HepG2 (cell line): ENCODE results near the gene SGMS1. TPM values are rescaled to one million over a fixed set of nuclear protein-coding genes. Genes with fewer than 3 reads are reported as not detected.

Source experiments
- ATAC-seq: fragments of 200-7000 bp; cut with Tn5 transposase; 3 replicates; pipeline ENCODE4 v1.9.1; 2020; ENCODE audit warnings: mild to moderate bottlenecking, moderate library complexity
- BruUV-seq: library from RNA; stranded (reverse); fragments of 400-500 nt; replicated peaks from 2 replicates; lab custom pipeline; 2021; lab: Mats Ljungman, UMichigan
- CTCF ChIA-PET: fragments of 300-600 bp; formaldehyde crosslinking; extraction: SDS; loops from one replicate; lab custom pipeline; 2021; ENCODE audit warnings: low total read pairs, inconsistent platforms, low intra/inter-chr PET ratio; lab: Yijun Ruan, JAX
- POLR2A ChIA-PET: fragments of 350-600 bp; sonication (Branson Sonifier 250); formaldehyde crosslinking; loops from one replicate; lab custom pipeline; 2020; ENCODE audit warnings: antibody characterized with exemption, inconsistent platforms; lab: Yijun Ruan, JAX
- DNase-seq: peaks from one replicate; pipeline ENCODE4 v3.0.0-alpha.2; 2015; ENCODE audit warnings: low spot score
- FAIRE-seq: peaks from 3 replicates; lab custom pipeline; 2011; peaks lifted over from hg19 to GRCh38; lab: Jason Lieb, UNC
- H2AFZ ChIP-seq: one replicate; pipeline ENCODE4 v1.6.1; 2011; ENCODE audit warnings: low read length, inconsistent platforms
- H3K27ac ChIP-seq: fragments of 300-600 bp; 3 replicates; pipeline ENCODE4 v1.8.0; 2011; ENCODE audit warnings: mixed run types, mild to moderate bottlenecking, mixed read lengths, low read length, inconsistent platforms; ENCODE audit not compliant: insufficient read depth; ENCODE audit errors: extremely low read length
- H3K27me3 ChIP-seq, 2 experiments: fragments of 200-600 bp in 1 of 2; 2 replicates in 1 of 2; 3 replicates in 1 of 2; pipeline versions ENCODE4 v1.6.0 to v1.8.0; 2011; ENCODE audit warnings: low read length in 2 of 2, mild to moderate bottlenecking in 2 of 2, moderate library complexity in 2 of 2, inconsistent platforms in 1 of 2; ENCODE audit not compliant: insufficient read depth in 2 of 2, control insufficient read depth in 1 of 2
- H3K36me3 ChIP-seq, 2 experiments: fragments of 200-600 bp in 1 of 2; replicated peaks in 1 of 2; 2 replicates in 1 of 2; 3 replicates in 1 of 2; pipeline versions ENCODE4 v1.5.1 to v1.8.0; 2011; ENCODE audit warnings: low read length in 2 of 2, inconsistent platforms in 1 of 2; ENCODE audit not compliant: insufficient read depth in 2 of 2, control insufficient read depth in 1 of 2
- H3K4me1 ChIP-seq: 2 replicates; pipeline ENCODE4 v1.5.1; 2012; ENCODE audit warnings: low read length, inconsistent platforms; ENCODE audit not compliant: insufficient read depth
- H3K4me2 ChIP-seq: 2 replicates; pipeline ENCODE4 v1.6.0; 2011; ENCODE audit warnings: low read depth, low read length, inconsistent platforms
- H3K4me3 ChIP-seq, 3 experiments: fragments of 200-600 bp in 1 of 3; sonication (generic), shearing (Covaris generic) in 1 of 3; replicated peaks in 1 of 3; 2 replicates each; pipeline ENCODE4 v1.5.1; 2011 to 2016; ENCODE audit warnings: low read length in 3 of 3, inconsistent platforms in 2 of 3, low read depth in 2 of 3, mild to moderate bottlenecking in 2 of 3, control low read depth in 1 of 3, mixed read lengths in 1 of 3; ENCODE audit not compliant: insufficient read depth in 1 of 3
- H3K79me2 ChIP-seq: one replicate; pipeline ENCODE4 v1.6.1; 2011; ENCODE audit warnings: low read length, inconsistent platforms; ENCODE audit not compliant: insufficient read depth
- H3K9ac ChIP-seq: 2 replicates; pipeline ENCODE4 v1.6.0; 2011; ENCODE audit warnings: mild to moderate bottlenecking, low read depth, low read length, inconsistent platforms; ENCODE audit not compliant: insufficient read depth
- H3K9me3 ChIP-seq: 2 replicates; pipeline ENCODE4 v1.5.1; 2012; ENCODE audit warnings: mild to moderate bottlenecking, low read length
- H4K20me1 ChIP-seq: 2 replicates; pipeline ENCODE4 v1.6.0; 2011; ENCODE audit warnings: inconsistent platforms, mild to moderate bottlenecking, low read length, moderate library complexity; ENCODE audit not compliant: insufficient read depth
- CBX5 ChIP-seq: sonication (generic); formaldehyde crosslinking; IDR thresholded peaks from 2 replicates; pipeline ENCODE4 v1.4.0; 2020; ENCODE audit warnings: missing genetic modification reagents, borderline replicate concordance
- CREB1 ChIP-seq, 2 experiments: fragments of 450-650 bp in 1 of 2; IDR thresholded peaks; 2 replicates each; pipeline ENCODE4 v1.6.1; 2016 to 2017; ENCODE audit warnings: control low read depth in 1 of 2, mild to moderate bottlenecking in 1 of 2, missing compliant biosample characterization in 1 of 2, missing genetic modification characterization in 1 of 2
- DPF2 ChIP-seq: sonication (generic); formaldehyde crosslinking; IDR thresholded peaks from 2 replicates; pipeline ENCODE4 v1.4.0; 2020; ENCODE audit warnings: mild to moderate bottlenecking, low read depth, missing genetic modification reagents, borderline replicate concordance
- HIVEP1 ChIP-seq: sonication (generic); formaldehyde crosslinking; IDR thresholded peaks from 2 replicates; pipeline ENCODE4 v1.4.0; 2020; ENCODE audit warnings: mild to moderate bottlenecking, missing genetic modification reagents
- KLF11 ChIP-seq: IDR thresholded peaks from 2 replicates; pipeline ENCODE4 v1.6.1; 2016; ENCODE audit warnings: missing compliant biosample characterization
- TOPORS ChIP-seq: sonication (generic); formaldehyde crosslinking; IDR thresholded peaks from 2 replicates; pipeline ENCODE4 v1.8.0; 2023; ENCODE audit warnings: mild to moderate bottlenecking, missing genetic modification reagents
- ZBTB44 ChIP-seq: sonication (generic); formaldehyde crosslinking; IDR thresholded peaks from 2 replicates; pipeline ENCODE4 v1.4.0; 2020; ENCODE audit warnings: missing genetic modification reagents
- ZC3H13 ChIP-seq: sonication (generic); formaldehyde crosslinking; IDR thresholded peaks from 2 replicates; pipeline ENCODE4 v1.8.1; 2023; ENCODE audit warnings: mild to moderate bottlenecking, missing genetic modification reagents, moderate library complexity
- ZEB1 ChIP-seq: IDR thresholded peaks from 2 replicates; pipeline ENCODE4 v1.6.1; 2012; ENCODE audit warnings: mild to moderate bottlenecking, low read depth, inconsistent platforms; ENCODE audit not compliant: insufficient replicate concordance
- ZFYVE20 ChIP-seq: sonication (generic); formaldehyde crosslinking; IDR thresholded peaks from 2 replicates; pipeline ENCODE4 v1.8.0; 2023; ENCODE audit warnings: low read depth, mild to moderate bottlenecking, moderate library complexity, missing genetic modification reagents, borderline replicate concordance
- ZNF430 ChIP-seq: sonication (generic); formaldehyde crosslinking; IDR thresholded peaks from 2 replicates; pipeline ENCODE4 v1.9.0; 2021; ENCODE audit warnings: mild to moderate bottlenecking, missing genetic modification reagents
- ZNF496 ChIP-seq: sonication (generic); formaldehyde crosslinking; IDR thresholded peaks from 2 replicates; pipeline ENCODE4 v1.8.1; 2023; ENCODE audit warnings: mild to moderate bottlenecking, moderate library complexity, missing genetic modification reagents; ENCODE audit not compliant: insufficient replicate concordance
- ZNF564 ChIP-seq: sonication (generic); formaldehyde crosslinking; IDR thresholded peaks from 2 replicates; pipeline ENCODE4 v1.8.1; 2023; ENCODE audit warnings: mild to moderate bottlenecking, missing genetic modification reagents
- ZNF616 ChIP-seq: sonication (generic); formaldehyde crosslinking; IDR thresholded peaks from 2 replicates; pipeline ENCODE4 v1.5.0; 2020; ENCODE audit warnings: low read depth, mild to moderate bottlenecking, missing genetic modification reagents
- ZNF629 ChIP-seq: sonication (generic); formaldehyde crosslinking; conservative IDR thresholded peaks from 2 replicates; pipeline ENCODE4 v1.5.0; 2020; ENCODE audit warnings: missing genetic modification reagents
- ZSCAN9 ChIP-seq: IDR thresholded peaks from 2 replicates; pipeline ENCODE4 v1.6.1; 2016; ENCODE audit warnings: borderline replicate concordance
- WGBS: methylation state at CpG from one replicate; pipeline ENCODE4 v1.1.6; 2017; ENCODE audit warnings: low lambda C conversion rate; 5-methylcytosine and 5-hydroxymethylcytosine counted together
- in situ Hi-C: cut with HindIII; loops from 2 replicates; pipeline ENCODE4 v1.10.0; 2017; ENCODE audit warnings: low pct_unique_long_range_greater_than_20kb; ENCODE audit not compliant: extremely low pct_ligation_motif_present
- intact Hi-C: fragments of 100-400 bp; cut with micrococcal nuclease; formaldehyde crosslinking; loops from one replicate; pipeline ENCODE4 v1.10.0; 2022; ENCODE audit not compliant: unreplicated experiment
- polyA plus RNA-seq, 8 experiments: library from polyadenylated mRNA; depleted of rRNA in 3 of 8; stranded (reverse) in 7 of 8; unstranded in 1 of 8; fragments of >200 nt; fragmentation: Illumina TruSeq in 4 of 8; extraction: Trizol in 4 of 8; gene quantifications; 2 replicates each; pipeline versions ENCODE4 v1.2.1 to v1.2.3, GENCODE V29; 2011 to 2016; ENCODE audit warnings: low read depth in 4 of 8, missing spikeins in 1 of 8, mixed read lengths in 1 of 8; ENCODE audit not compliant: insufficient read depth in 1 of 8
- total RNA-seq, 5 experiments: library from RNA; depleted of rRNA; stranded (reverse); fragments of >200 nt; fragmentation: Illumina TruSeq; extraction: Trizol; gene quantifications; 2 replicates each; pipeline ENCODE4 v1.2.3, GENCODE V29; 2016; ENCODE audit warnings: low read depth in 1 of 5
- TF ChIP-seq, protein P1 (sequence below): sonication (generic); formaldehyde crosslinking; IDR thresholded peaks from 2 replicates; pipeline ENCODE4 v1.4.0; 2020; ENCODE audit warnings: missing genetic modification reagents

Gene SGMS1
- total and polyA plus RNA-seq, 2 of the 13 experiments (the other 11 are each of a cell fraction or from before 2014, with no cell fraction given): 6.5 to 15.1 TPM

GRCh38 chr10:50528206-50528605, 95.5 kb downstream of the SGMS1 start:
- intact Hi-C loops: no loop called here
- no peaks in the 10 kb centered on the region for H3K79me2 ChIP-seq
- no peaks in the 10 kb centered on the region for H3K27me3 ChIP-seq
- H4K20me1 ChIP-seq: no peaks in the 10 kb centered on the region
- TF ChIP-seq TOPORS (CRISPR knock-in tag) (no peak), ZNF629 (CRISPR knock-in tag) (no peak), ZFYVE20 (CRISPR knock-in tag) (no peak), ZNF564 (CRISPR knock-in tag) (no peak), ZNF496 (CRISPR knock-in tag) (no peak), DPF2 (CRISPR knock-in tag) (no peak), KLF11 (CRISPR knock-in tag) (no peak), ZSCAN9 (CRISPR knock-in tag) (no peak), CREB1 (IDR thresholded peaks at IDR 0.05) (no peak), CREB1 (CRISPR knock-in tag; IDR thresholded peaks at IDR 0.05) (no peak), HIVEP1 (CRISPR knock-in tag) (no peak), ZC3H13 (CRISPR knock-in tag) (no peak), ZEB1 (no peak), CBX5 (CRISPR knock-in tag) (no peak), ZNF430 (CRISPR knock-in tag) (no peak), ZNF616 (no peak), ZBTB44 (CRISPR knock-in tag) (no peak)
- TF ChIP-seq, protein P1, sequence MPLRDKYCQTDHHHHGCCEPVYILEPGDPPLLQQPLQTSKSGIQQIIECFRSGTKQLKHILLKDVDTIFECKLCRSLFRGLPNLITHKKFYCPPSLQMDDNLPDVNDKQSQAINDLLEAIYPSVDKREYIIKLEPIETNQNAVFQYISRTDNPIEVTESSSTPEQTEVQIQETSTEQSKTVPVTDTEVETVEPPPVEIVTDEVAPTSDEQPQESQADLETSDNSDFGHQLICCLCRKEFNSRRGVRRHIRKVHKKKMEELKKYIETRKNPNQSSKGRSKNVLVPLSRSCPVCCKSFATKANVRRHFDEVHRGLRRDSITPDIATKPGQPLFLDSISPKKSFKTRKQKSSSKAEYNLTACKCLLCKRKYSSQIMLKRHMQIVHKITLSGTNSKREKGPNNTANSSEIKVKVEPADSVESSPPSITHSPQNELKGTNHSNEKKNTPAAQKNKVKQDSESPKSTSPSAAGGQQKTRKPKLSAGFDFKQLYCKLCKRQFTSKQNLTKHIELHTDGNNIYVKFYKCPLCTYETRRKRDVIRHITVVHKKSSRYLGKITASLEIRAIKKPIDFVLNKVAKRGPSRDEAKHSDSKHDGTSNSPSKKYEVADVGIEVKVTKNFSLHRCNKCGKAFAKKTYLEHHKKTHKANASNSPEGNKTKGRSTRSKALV (CRISPR knock-in tag): no peak
- no peak overlapping the region for H3K27ac ChIP-seq
- H3K4me2 ChIP-seq: no peak overlapping the region
- H3K4me3 ChIP-seq: no peak overlapping the region
- ATAC-seq: no peak
- no peaks in the 10 kb centered on the region for H3K36me3 ChIP-seq
- H3K9ac ChIP-seq: no peak overlapping the region
- CTCF ChIA-PET: no interaction called here
- no TSS peak for BruUV-seq
- FAIRE-seq: no peak
- DNase-seq: no peak
- in situ Hi-C loops: no loop called here
- POLR2A ChIA-PET: no interaction called here
- no peak overlapping the region for H2AFZ ChIP-seq
- WGBS: 95% methylated on average over 2 of the region's 2 CpGs
- H3K4me1 ChIP-seq: no peaks in the 10 kb centered on the region
- H3K9me3 ChIP-seq: no peaks in the 10 kb centered on the region
